Fibroblast of villous mesenchyme (primary cell): ENCODE results near the gene SPRN. TPM values are rescaled to one million over a fixed set of nuclear protein-coding genes. Genes with fewer than 3 reads are reported as not detected.

Experiments
- DNase-seq: peaks from one replicate; pipeline ENCODE4 v3.0.0-alpha.2; 2010; ENCODE audit warnings: low read depth
- H3K4me3 ChIP-seq: 2 replicates; pipeline ENCODE4 v1.5.1; 2011; ENCODE audit warnings: low read depth, mild to moderate bottlenecking, low read length
- total RNA-seq: library from RNA; depleted of rRNA; stranded (reverse); fragments of >200 nt; gene quantifications from 2 replicates; pipeline ENCODE4 v1.2.3, GENCODE V29; 2012
- TF ChIP-seq, protein P1 (sequence below): IDR thresholded peaks from 2 replicates; pipeline ENCODE4 v1.5.1; 2012; ENCODE audit warnings: low read depth, mild to moderate bottlenecking, low read length; ENCODE audit not compliant: insufficient read depth

Gene SPRN
- total RNA-seq, 1 donor: 0.43 TPM

DNA sequence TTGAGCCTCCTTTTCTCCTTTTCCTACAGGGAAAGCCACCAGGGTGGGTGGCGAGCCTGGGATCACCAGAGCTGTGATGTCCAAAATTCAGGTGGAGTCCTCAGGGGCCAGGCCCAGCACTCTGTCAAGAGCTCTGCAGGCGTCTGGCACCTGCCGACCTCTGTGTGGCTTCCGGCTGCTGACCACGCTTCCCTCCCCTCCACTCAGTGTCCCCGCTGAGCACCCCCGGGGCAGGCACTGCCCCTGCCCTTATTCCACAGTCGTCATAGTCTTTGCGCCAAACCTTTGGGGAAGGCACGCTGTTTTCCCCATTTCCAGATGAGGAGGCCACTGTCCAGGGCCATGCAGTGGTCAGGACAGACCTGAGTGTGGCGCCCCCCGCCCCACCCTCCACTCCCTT is 22.9 kb downstream of the SPRN start:
- H3K4me3 ChIP-seq: no peak overlapping the region
- no peak for DNase-seq
- TF ChIP-seq, protein P1, sequence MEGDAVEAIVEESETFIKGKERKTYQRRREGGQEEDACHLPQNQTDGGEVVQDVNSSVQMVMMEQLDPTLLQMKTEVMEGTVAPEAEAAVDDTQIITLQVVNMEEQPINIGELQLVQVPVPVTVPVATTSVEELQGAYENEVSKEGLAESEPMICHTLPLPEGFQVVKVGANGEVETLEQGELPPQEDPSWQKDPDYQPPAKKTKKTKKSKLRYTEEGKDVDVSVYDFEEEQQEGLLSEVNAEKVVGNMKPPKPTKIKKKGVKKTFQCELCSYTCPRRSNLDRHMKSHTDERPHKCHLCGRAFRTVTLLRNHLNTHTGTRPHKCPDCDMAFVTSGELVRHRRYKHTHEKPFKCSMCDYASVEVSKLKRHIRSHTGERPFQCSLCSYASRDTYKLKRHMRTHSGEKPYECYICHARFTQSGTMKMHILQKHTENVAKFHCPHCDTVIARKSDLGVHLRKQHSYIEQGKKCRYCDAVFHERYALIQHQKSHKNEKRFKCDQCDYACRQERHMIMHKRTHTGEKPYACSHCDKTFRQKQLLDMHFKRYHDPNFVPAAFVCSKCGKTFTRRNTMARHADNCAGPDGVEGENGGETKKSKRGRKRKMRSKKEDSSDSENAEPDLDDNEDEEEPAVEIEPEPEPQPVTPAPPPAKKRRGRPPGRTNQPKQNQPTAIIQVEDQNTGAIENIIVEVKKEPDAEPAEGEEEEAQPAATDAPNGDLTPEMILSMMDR: no peak

DNA sequence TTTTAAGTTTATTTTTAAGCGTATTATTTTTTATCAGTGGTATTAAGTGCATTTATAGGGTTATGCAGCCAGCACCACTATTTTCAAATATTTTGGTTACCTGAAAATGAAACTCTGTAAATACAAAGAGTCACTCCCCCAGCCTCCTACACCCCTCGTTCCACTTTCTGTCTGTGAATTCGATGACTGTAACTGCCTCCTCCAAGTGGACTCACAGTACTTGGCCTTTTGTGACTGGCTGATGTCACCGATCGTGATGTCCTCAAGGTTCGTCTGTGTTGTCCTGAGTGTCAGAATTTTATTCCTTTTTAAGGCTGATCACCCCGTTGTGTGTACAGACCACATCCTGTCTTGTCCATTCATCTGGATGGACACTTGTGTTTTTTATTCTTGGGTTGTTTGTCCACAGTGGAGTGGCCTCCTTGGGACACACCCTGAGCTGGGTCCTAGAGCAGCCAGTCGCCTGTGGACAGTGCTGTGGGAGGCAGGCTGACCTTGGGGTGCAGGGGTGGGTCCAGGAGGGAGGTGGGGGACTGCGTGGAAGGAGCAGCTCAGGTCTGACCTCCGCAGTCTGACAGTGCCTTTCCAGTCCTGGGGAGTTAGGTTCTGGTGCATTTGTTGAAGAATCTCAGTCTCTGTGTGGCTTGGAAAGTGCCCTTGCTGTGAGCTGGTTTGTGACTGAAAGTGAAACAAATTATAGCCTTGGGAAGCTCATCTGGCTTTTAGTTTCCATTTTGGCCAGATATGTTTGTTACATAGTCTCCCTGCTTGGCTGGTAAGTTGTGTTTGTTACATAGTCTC is 23.6 kb downstream of the SPRN start:
- no peak overlapping the region for H3K4me3 ChIP-seq
- DNase-seq: peak; percentile 21
- TF ChIP-seq, protein P1: no peak

DNA sequence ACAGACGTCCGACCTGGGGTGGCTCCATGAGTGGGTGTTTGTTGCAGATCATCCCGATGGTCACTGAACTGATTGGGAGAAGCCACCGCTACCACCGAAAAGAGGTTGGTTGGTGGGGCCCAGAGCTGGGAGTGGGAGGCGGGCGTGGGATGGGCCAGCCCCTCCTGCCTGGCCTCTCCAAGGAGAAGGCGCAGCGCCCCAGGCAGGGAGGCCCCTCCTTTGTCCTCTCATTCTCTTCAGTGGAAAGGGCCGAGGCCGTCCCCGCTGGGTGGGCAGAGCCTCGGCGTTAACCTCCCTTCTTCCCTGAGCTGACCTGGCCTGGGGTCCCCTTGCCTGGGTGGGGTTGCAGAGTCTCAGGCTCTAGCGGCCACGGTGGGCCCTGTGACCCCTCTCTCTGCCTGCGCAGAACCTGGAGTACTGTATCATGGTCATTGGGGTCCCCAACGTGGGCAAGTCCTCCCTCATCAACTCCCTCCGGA is 25.3 kb downstream of the SPRN start:
- DNase-seq: no peak
- no peak overlapping the region for H3K4me3 ChIP-seq
- TF ChIP-seq, protein P1: no peak

DNA sequence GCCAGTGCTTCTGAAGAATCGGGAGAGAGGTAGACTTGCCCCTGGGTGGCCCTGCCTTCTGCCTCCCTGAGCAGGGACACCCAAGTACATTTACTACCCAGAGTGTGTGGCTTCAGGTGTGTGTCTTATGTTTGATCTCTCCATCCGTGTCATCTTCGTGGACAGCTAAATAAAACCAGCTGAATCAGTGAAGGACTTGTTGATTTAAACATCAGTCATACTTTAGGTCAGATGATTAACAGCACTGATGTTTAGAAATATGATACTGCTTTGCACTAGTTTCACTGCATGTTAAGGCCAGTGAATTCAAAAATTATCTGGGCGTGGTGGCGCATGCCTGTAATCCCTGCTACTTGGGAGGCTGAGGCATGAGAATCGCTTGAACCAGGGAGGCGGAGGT is 26.5 kb downstream of the SPRN start:
- no peak for DNase-seq
- TF ChIP-seq, protein P1: no peak
- H3K4me3 ChIP-seq: no peak overlapping the region

DNA sequence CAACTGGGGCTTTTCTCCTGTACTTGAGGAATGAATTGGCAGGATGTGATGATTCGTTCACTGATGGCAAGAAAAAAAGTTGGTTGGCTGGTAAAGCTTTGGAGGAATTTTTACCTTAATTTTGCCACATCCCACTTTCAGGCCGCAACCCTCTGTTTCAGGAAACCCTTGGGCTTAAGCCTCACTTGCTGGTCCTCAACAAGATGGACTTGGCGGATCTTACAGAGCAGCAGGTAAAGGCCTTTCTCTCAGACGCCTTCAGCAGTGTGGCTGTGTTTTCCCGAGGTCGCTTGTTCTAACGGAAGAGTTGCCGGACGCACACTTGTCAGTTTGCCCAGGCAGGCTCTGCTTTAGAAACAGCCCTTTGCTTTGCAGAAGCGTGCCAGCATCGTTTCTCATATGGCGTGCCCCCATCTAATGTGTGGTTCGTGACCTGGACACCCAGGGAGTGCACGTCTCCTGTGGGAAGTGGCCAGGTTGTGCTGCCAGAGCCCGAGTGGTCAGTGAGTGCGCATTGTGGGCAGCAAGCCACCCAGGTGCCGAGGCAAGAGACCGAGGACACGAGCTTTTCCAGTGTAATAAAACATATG is 28.3 kb downstream of the SPRN start:
- no peak overlapping the region for H3K4me3 ChIP-seq
- TF ChIP-seq, protein P1: no peak
- no peak for DNase-seq

DNA sequence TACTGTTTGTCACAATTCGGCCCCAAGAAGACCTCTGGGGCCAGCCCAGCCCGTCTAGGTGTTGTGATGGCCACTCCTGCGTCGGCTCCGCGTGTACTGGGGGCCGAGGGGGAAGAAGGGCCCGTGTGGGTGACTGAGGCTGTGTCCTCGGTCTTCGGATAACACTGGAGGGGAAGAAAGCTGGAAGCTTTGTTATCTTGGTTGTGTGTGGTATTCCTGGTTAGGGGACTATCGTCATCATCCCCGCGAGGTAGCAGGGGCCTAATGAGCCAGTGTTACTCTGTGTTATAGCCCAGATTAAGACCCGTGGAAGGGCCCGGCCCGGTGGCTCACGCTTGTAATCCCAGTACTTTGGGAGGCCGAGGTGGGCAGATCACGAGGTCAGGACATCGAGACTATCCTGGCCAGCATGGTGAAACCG is 29.6 kb downstream of the SPRN start:
- TF ChIP-seq, protein P1: no peak
- H3K4me3 ChIP-seq: peak overlapping the region; percentile 95
- DNase-seq: peak; percentile 18
